ENCODE data around the gene SIGMAR1.

Gene SIGMAR1

GRCh38 chr9:34637356-34638137 is at the start of gene SIGMAR1:
Gene SIGMAR1, minus strand, starts transcription at chr9:34637787. Its CDS starts 90 bp downstream, at chr9:34637697.
- DNase-seq = peak; percentile 94

- no peak for DNase-seq
Measured at GRCh38 chr9:34686732-34687131, 49.1 kb upstream of the SIGMAR1 start.

- DNase-seq = no peak
Measured at GRCh38 chr9:34686231-34686630, 48.6 kb upstream of the SIGMAR1 start.

- DNase-seq = no peak
Measured at GRCh38 chr9:34685591-34685990, 48.0 kb upstream of the SIGMAR1 start.

GRCh38 chr9:34684816-34685215 is 47.2 kb upstream of the SIGMAR1 start:
- DNase-seq = no peak

GRCh38 chr9:34684145-34684544 is 46.6 kb upstream of the SIGMAR1 start:
- DNase-seq = peak; percentile 33

GRCh38 chr9:34675869-34676268 is 38.3 kb upstream of the SIGMAR1 start:
- no peak for DNase-seq

- peak; percentile 63 for DNase-seq
Measured at GRCh38 chr9:34675048-34675714, 37.6 kb upstream of the SIGMAR1 start.

- DNase-seq = no peak
Measured at GRCh38 chr9:34674440-34674839, 36.9 kb upstream of the SIGMAR1 start.

GRCh38 chr9:34671307-34671706 is 33.7 kb upstream of the SIGMAR1 start:
- DNase-seq = no peak

GRCh38 chr9:34669809-34670562 is 32.4 kb upstream of the SIGMAR1 start:
- DNase-seq = no peak

- DNase-seq = peak; percentile 79
Measured at GRCh38 chr9:34665381-34666250, 28.0 kb upstream of the SIGMAR1 start.

GRCh38 chr9:34665067-34665380 is 27.4 kb upstream of the SIGMAR1 start:
- no peak for DNase-seq

GRCh38 chr9:34664281-34665066 is 26.9 kb upstream of the SIGMAR1 start:
- DNase-seq = peak; percentile 62

GRCh38 chr9:34663303-34663605 is 25.7 kb upstream of the SIGMAR1 start:
- DNase-seq = no peak

- no peak for DNase-seq
Measured at GRCh38 chr9:34662526-34663302, 25.1 kb upstream of the SIGMAR1 start, which contains the start of gene CCL27. Gene CCL27, minus strand, starts transcription at chr9:34662657. Its CDS starts 24 bp downstream, at chr9:34662633.

- DNase-seq = no peak
Measured at GRCh38 chr9:34659592-34660253, 22.1 kb upstream of the SIGMAR1 start.

- DNase-seq = no peak
Measured at GRCh38 chr9:34658461-34658860, 20.9 kb upstream of the SIGMAR1 start.

GRCh38 chr9:34656992-34657391 is 19.4 kb upstream of the SIGMAR1 start:
- DNase-seq = no peak

GRCh38 chr9:34655394-34655793 is 17.8 kb upstream of the SIGMAR1 start:
- DNase-seq = no peak

All from activated naive CD4-positive, alpha-beta T cell treated with anti-CD3 and anti-CD28 coated beads, Interleukin-2, amount 50 U/mL, for 16 hours (primary cell).